ENCODE measurements around the gene BCAS2. TPM values are rescaled to one million over a fixed set of nuclear protein-coding genes. Genes with fewer than 3 reads are reported as not detected.
"Not testable (repeated sequence)": the region's sequence is repeated elsewhere in the genome, so short reads cannot be mapped to it uniquely, and the experiment has no call there.

BCAS2 gene
- polyA plus RNA-seq (2013, experiment 1 of 2; ENCODE audit: insufficient read length), result 41.2 TPM
- polyA plus RNA-seq (2013, experiment 2 of 2; ENCODE audit: insufficient read length), result 40.8 TPM

GRCh38 chr1:114581335-114582287, at the start of gene BCAS2:
BCAS2 (minus strand) TSS chr1:114581615; CDS start chr1:114581591, 24 bp downstream.
- DNase-seq, result peak; percentile 99

- no peak for DNase-seq
Measured at GRCh38 chr1:114627107-114627506, 45.7 kb upstream of the BCAS2 start.

DNA sequence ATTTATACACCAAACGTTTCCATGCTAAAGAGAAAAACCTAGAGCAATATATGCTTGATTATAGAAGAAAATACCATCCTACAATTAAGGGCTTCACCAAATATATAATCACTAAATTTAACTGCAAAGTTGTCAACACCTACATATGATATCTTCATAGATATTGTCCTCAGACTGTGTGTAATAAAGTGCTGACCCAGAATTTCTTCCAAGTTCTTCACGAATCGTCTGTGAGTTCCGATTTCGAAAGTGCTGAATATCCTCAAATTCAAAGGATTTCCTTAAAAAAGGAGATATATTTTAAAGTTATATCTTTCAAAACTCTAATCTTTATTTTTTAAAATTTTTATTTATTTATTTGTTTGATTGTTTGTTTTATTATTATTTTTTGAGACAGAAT, 41.9 kb upstream of the BCAS2 start:
- no peak for DNase-seq

GRCh38 chr1:114620419-114620818, 39.0 kb upstream of the BCAS2 start:
- DNase-seq, result no peak

- no peak for DNase-seq
Measured at GRCh38 chr1:114618606-114619005, 37.2 kb upstream of the BCAS2 start.

DNA sequence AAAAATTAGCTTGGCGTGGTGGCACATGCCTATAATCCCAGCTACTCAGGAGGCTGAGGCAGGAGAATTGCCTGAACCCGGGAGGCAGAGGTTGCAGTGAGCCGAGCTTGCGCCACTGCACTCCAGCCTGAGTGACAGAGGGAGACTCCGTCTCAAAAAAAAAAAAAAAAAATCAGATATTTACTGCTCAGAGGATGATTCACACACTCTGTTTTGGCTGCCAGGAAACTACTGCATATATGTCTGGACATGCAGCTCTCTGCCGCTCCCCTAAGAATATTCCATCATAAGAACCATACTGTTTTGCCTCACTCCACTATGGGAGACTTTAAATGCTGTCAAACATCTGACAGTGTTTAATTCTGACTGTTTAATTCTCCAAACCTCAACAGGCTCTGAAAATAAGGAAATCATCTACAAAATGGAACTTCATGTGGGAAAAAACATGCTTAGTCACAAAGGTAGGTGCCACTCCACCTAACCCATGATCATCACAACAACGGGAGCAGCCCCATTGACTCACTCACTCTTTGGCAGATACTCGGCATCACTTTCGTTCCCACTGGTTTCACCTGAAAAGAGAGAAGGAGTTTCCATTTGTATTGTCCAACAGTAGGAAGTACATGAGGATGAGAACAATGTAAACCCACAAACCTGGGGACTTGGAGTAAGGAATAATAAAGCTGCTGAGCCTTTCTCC, 29.3 kb upstream of the BCAS2 start:
- DNase-seq, result peak; percentile 38

DNA sequence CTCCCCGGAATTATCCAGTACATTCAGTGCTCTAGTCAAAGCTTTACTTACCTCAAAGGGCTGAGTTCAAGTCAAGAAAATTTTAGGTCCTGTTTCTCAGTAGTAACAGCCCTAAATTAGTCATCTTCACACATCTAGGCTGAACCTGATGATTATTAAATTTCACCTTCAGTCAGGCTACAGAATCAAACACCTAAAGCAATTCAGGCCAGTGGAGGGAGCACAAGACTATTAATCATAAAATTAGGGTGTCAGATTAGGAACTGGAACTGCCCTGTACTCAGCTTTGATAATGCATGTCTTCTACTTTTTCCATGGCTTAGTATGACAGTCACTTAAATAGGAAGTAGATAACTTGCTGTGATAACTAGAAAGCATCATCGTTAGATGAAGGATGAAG, 28.4 kb upstream of the BCAS2 start:
- DNase-seq, result no peak

DNA sequence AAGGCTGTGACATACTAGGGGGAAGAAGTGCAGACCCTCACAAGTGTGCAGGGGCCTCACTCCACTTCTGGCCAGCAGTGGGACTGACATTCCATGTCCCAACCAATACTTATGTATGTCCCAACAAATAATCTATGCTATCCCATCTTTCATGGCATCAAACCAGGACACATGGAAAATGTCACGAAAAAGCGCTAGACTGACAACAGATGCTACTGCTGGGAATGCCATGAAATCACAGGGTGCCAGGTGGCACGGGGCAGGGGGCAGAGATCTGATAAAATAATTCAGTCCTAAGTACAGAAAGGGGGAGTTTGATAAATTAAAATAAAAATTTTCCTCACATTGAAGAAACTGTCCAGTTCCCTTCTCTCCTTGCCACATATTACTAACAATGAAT, 27.6 kb upstream of the BCAS2 start:
- no peak for DNase-seq

DNA sequence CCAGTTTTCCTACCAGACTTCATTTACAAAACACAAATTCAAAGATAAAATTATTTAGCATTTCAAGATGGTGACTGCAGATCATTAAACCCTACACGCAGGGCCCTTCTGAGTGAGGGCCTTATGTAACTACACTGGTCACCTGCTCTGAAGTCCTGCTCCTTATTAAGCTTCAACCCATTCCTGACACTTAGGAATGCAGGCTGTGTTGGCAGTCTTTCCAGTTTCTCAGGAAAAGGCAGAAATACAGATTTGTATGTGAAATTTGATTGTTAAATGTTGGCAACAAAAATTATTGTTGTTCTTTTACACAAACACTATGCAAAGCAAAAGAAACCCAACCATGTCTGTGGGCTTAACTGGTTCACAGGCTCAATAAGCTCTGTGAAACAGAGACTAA, 25.8 kb upstream of the BCAS2 start:
- DNase-seq, result no peak

DNA sequence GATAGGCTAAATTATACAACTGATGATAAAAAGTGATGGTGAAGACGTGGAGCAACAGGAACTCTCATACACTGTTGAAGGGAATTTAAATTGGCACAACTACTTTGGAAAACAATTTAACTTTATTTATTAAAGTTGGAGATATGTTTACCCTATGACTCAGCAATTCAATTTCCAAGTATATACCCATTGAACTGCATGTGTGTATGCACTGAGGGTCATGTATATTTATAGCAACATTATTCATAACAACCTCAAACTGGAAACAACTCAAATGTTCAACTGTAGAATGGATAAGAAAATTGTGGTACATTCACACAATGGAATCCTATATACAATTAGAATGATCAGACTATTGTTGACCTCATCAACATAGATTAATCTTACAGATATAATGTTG, 16.5 kb upstream of the BCAS2 start:
- DNase-seq, result no peak

- DNase-seq, result no peak
Measured at GRCh38 chr1:114595602-114596001, 14.2 kb upstream of the BCAS2 start.

DNA sequence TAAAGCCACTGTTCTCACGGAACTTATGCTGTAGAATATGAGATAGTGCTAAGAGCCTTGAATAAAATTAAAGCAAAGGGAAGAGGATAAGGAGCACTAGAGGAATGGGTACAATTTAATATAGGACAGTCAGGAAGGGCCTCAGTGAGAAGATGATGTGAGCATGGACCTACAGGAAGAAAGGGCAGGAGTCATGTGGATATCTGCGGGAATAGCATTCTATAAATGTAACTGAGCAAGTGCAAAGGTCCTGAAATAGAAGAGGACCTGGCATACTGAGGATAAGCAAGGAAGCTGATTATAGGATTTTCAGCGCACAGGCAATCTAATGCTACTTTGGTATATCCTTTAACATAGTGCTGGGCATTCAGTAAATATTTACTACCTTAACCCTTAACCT, 12.6 kb upstream of the BCAS2 start:
- DNase-seq, result no peak

GRCh38 chr1:114589122-114589521, 7.7 kb upstream of the BCAS2 start:
- no peak for DNase-seq

- DNase-seq, result no peak
Measured at GRCh38 chr1:114588196-114588689, 6.8 kb upstream of the BCAS2 start.

DNA sequence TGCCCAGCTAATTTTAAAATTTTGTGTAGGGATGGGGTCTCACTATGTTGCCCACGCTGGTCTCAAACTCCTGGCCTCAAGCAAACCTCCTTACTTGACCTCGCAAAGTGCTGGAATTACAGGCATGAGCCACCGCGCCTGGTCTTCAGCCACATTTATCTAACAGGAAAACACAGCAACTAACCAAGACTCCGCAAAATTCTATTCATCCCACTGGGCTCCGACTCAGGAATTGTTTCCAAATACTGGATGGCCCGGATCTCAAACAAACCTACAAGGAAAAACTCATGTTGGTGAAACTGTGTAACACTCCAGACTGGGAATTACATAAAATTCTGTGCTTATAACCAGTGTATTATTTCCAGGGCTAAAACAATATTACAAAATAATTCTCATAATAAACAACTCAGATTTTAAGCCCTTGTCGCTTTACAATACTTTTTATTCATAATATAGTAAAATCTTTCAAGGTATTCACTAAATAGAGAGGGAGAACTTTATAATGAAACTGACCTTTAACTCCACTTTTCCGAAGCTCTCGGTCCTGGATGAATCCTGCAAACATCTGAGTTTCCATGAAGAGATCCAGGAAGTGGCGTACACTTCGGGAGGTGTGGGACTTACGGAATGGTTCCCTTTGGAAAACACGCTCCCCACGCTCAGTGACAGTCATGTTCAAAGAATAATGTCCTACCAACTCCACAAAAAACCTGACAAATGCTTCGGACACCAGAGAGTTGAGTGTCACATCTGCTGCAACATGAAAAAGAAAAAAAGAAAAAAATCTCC, 6.0 kb upstream of the BCAS2 start:
- no peak for DNase-seq

- DNase-seq, result no peak
Measured at GRCh38 chr1:114586513-114587047, 5.2 kb upstream of the BCAS2 start.

- peak; percentile 47 for DNase-seq
Measured at GRCh38 chr1:114585231-114585630, 3.8 kb upstream of the BCAS2 start.

DNA sequence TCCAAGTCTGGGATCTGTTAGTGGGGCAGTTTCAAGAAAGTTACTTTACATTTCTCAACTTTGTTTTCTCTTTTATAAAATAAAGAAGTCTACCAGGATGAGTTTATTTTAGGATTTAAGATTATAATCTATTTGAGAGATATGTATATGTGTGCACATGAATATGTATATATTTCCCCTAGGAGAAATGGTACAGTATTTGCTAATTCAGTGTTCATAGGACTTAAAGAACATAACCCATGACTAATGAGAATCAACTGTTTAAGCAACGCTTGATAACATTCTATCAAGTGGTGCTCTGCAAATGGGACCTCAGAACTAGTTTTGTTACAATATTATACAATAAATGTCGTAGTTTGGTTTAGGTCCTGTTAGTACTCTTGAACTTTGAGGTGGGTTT, 7.0 kb downstream of the BCAS2 start:
- DNase-seq, result no peak

GRCh38 chr1:114564141-114564540, 17.3 kb downstream of the BCAS2 start:
- no peak for DNase-seq

DNA sequence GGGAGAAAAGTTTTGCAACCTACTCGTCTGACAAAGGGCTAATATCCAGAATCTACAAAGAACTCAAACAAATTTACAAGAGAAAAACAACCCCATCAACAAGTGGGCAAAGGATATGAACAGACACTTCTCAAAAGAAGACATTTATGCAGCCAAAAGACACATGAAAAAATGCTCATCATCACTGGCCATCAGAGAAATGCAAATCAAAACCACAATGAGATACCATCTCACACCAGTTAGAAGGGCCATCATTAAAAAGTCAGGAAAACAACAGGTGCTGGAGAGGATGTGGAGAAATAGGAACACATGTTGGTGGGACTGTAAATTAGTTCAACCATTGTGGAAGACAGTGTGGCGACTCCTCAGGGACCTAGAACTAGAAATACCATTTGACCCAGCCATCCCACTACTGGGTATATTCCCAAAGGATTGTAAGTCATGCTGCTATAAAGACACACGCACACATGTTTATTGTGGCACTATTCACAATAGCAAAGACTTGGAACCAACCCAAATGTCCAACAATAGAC, 18.4 kb downstream of the BCAS2 start:
- DNase-seq, result not testable (repeated sequence)

- DNase-seq, result no peak
Measured at GRCh38 chr1:114561333-114561732, 20.1 kb downstream of the BCAS2 start.

DNA sequence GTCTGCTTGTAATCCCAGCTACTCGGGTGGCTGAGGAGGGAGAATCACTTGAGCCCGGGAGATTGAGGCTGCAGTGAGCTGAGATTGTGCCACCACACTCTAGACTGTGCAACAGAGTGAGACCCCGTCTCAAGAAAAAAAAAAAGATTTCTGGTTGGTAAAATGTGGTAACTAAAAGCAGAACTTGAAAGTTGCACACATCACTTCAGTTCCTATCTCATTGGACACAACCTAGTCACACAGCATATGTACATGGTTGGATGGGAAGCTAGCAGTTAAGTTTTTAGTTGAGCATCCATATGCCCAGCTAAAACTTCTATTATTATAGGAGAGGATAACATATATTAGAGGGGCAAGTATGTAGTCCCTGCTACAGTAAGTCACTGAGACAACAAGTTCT, 22.1 kb downstream of the BCAS2 start:
- no peak for DNase-seq
